ENCODE measurements around the gene LRRC1.

- TF ChIP-seq EZH2 (IDR thresholded peaks at IDR 0.05; ENCODE audit: insufficient read depth, low read length) (no peak), CTCF (IDR thresholded peaks at IDR 0.05; ENCODE audit: insufficient read depth, low read depth, low read length) (no peak)
Observed at GRCh38 chr6:53858913-53859312, 64.1 kb downstream of the LRRC1 start.

Data from astrocyte (in vitro differentiated cells and primary cell).